GM12878 (cell line): ENCODE results near the gene ZNF512B. TPM values are rescaled to one million over a fixed set of nuclear protein-coding genes. Genes with fewer than 3 reads are reported as not detected.

Experiments used
- ATAC-seq: fragments of 200-7000 bp; cut with Tn5 transposase; 3 replicates; pipeline ENCODE4 v1.9.1; 2020; ENCODE audit warnings: mild to moderate bottlenecking, moderate library complexity
- BruUV-seq: library from RNA; stranded (reverse); fragments of 400-500 nt; replicated peaks from 2 replicates; lab custom pipeline; 2021; lab: Mats Ljungman, UMichigan
- CTCF ChIA-PET: fragments of 300-600 bp; sonication (Branson Sonifier 250); formaldehyde crosslinking; extraction: SDS; loops from one replicate; lab custom pipeline; 2021; ENCODE audit warnings: inconsistent platforms; lab: Yijun Ruan, JAX
- POLR2A ChIA-PET: fragments of 350-600 bp; formaldehyde crosslinking; extraction: SDS; loops from one replicate; lab custom pipeline; 2021; ENCODE audit warnings: inconsistent platforms; lab: Charles Lee
- RAD21 ChIA-PET: fragments of 300-600 bp; sonication (Branson Sonifier 250); formaldehyde crosslinking; loops from one replicate; lab custom pipeline; 2023; ENCODE audit warnings: antibody characterized with exemption; ENCODE audit not compliant: unreplicated experiment; lab: Charles Lee
- SMC1A ChIA-PET: fragments of 300-600 bp; sonication (Branson Sonifier 250); formaldehyde crosslinking; loops from one replicate; lab custom pipeline; 2023; ENCODE audit not compliant: unreplicated experiment, uncharacterized antibody; lab: Charles Lee
- DNase-seq: peaks from one replicate; pipeline ENCODE4 v3.0.0-alpha.2; 2011; ENCODE audit warnings: low read depth, low spot score
- FAIRE-seq: peaks from 3 replicates; lab custom pipeline; 2011; peaks lifted over from hg19 to GRCh38; lab: Jason Lieb, UNC
- H2AFZ ChIP-seq: 2 replicates; pipeline ENCODE4 v1.6.0; 2011; ENCODE audit warnings: low read depth, low read length, control low read depth; ENCODE audit not compliant: control insufficient read depth
- H3K27ac ChIP-seq: 2 replicates; pipeline ENCODE4 v1.5.1; 2011; ENCODE audit warnings: control low read depth; ENCODE audit not compliant: control insufficient read depth, insufficient read depth
- H3K27me3 ChIP-seq, 2 experiments: replicated peaks in 1 of 2; 2 replicates each; pipeline versions ENCODE4 v1.6.0 to v1.6.1; 2011; ENCODE audit warnings: low read length in 1 of 2; ENCODE audit not compliant: control insufficient read depth in 2 of 2, insufficient read depth in 2 of 2
- H3K36me3 ChIP-seq, 2 experiments: 2 replicates each; pipeline ENCODE4 v1.5.1; 2011; ENCODE audit warnings: low read length in 1 of 2; ENCODE audit not compliant: control insufficient read depth in 2 of 2, insufficient read depth in 2 of 2
- H3K4me1 ChIP-seq: 2 replicates; pipeline ENCODE4 v1.6.1; 2011; ENCODE audit warnings: mild to moderate bottlenecking, low read length, moderate library complexity, mixed read lengths; ENCODE audit not compliant: control insufficient read depth, insufficient read depth
- H3K4me2 ChIP-seq: 2 replicates; pipeline ENCODE4 v1.6.0; 2011; ENCODE audit warnings: control low read depth; ENCODE audit not compliant: control insufficient read depth, insufficient read depth
- H3K4me3 ChIP-seq: fragments of 200-600 bp; sonication (generic); 2 replicates; pipeline ENCODE4 v1.5.1; 2016
- H3K79me2 ChIP-seq: 2 replicates; pipeline ENCODE4 v1.6.0; 2011; ENCODE audit warnings: low read length; ENCODE audit not compliant: control insufficient read depth, insufficient read depth
- H3K9ac ChIP-seq: 2 replicates; pipeline ENCODE4 v1.8.0; 2011; ENCODE audit warnings: low read length, control low read depth, mixed read lengths; ENCODE audit not compliant: control insufficient read depth, insufficient read depth
- H3K9me3 ChIP-seq: replicated peaks from 3 replicates; pipeline ENCODE4 v1.5.1; 2011; ENCODE audit warnings: mild to moderate bottlenecking, low read length; ENCODE audit not compliant: control insufficient read depth, insufficient read depth
- H4K20me1 ChIP-seq: 2 replicates; pipeline ENCODE4 v1.6.0; 2011; ENCODE audit not compliant: control insufficient read depth, insufficient read depth
- BACH1 ChIP-seq: fragments of 450-650 bp; IDR thresholded peaks from 2 replicates; pipeline ENCODE4 v1.6.1; 2017; ENCODE audit warnings: mild to moderate bottlenecking, borderline replicate concordance
- EP300 ChIP-seq, 2 experiments: fragments of 150-350 bp in 1 of 2; IDR thresholded peaks; 2 replicates each; pipeline ENCODE4 v1.6.1; 2011 to 2012; ENCODE audit warnings: low read depth in 2 of 2, low read length in 2 of 2, borderline replicate concordance in 1 of 2, improper control_type of control experiment in 1 of 2, inconsistent platforms in 1 of 2; ENCODE audit not compliant: control insufficient read depth in 1 of 2
- ETV6 ChIP-seq, 2 experiments: fragments of 450-650 bp in 1 of 2; IDR thresholded peaks in 1 of 2; conservative IDR thresholded peaks in 1 of 2; 2 replicates each; pipeline ENCODE4 v1.6.1; 2014; ENCODE audit warnings: antibody characterized with exemption in 1 of 2, borderline replicate concordance in 1 of 2, low read depth in 1 of 2, mild to moderate bottlenecking in 1 of 2, moderate library complexity in 1 of 2
- FOXM1 ChIP-seq: IDR thresholded peaks from 2 replicates; pipeline ENCODE4 v1.6.1; 2012; ENCODE audit warnings: low read depth, mild to moderate bottlenecking, inconsistent platforms, low read length, moderate library complexity
- HDAC2 ChIP-seq: fragments of 200-600 bp; sonication (generic); IDR thresholded peaks from 2 replicates; pipeline ENCODE4 v1.6.1; 2017
- JUNB ChIP-seq: IDR thresholded peaks from 2 replicates; pipeline ENCODE4 v1.6.1; 2016; ENCODE audit warnings: antibody characterized with exemption, mild to moderate bottlenecking
- MEF2B ChIP-seq: fragments of 450-650 bp; IDR thresholded peaks from 2 replicates; pipeline ENCODE4 v1.6.1; 2018; ENCODE audit warnings: mild to moderate bottlenecking, moderate library complexity; ENCODE audit not compliant: partially characterized antibody, poor library complexity, severe bottlenecking
- NR2C2 ChIP-seq: IDR thresholded peaks from 2 replicates; pipeline ENCODE4 v1.6.1; 2011; ENCODE audit warnings: borderline replicate concordance, low read depth; ENCODE audit not compliant: control insufficient read depth, insufficient read length
- RAD21 ChIP-seq: IDR thresholded peaks from 2 replicates; pipeline ENCODE4 v1.6.1; 2011; ENCODE audit warnings: mild to moderate bottlenecking, low read depth, low read length, moderate library complexity; ENCODE audit not compliant: insufficient read depth
- RAD51 ChIP-seq: fragments of 450-650 bp; IDR thresholded peaks from 2 replicates; pipeline ENCODE4 v1.6.1; 2016; ENCODE audit warnings: moderate library complexity, mild to moderate bottlenecking, inconsistent platforms
- SREBF2 ChIP-seq: IDR thresholded peaks from 2 replicates; pipeline ENCODE4 v1.6.1; 2012; ENCODE audit warnings: mild to moderate bottlenecking, low read length
- TBL1XR1 ChIP-seq: IDR thresholded peaks from 2 replicates; pipeline ENCODE4 v1.6.1; 2012; ENCODE audit warnings: low read depth, low read length, improper control_type of control experiment
- TCF12 ChIP-seq: IDR thresholded peaks from 2 replicates; pipeline ENCODE4 v1.6.1; 2011; ENCODE audit warnings: low read depth, mild to moderate bottlenecking, low read length
- YY1 ChIP-seq: IDR thresholded peaks from 2 replicates; pipeline ENCODE4 v1.6.1; 2011; ENCODE audit warnings: low read depth, mild to moderate bottlenecking, low read length
- ZNF24 ChIP-seq: fragments of 450-650 bp; IDR thresholded peaks from 2 replicates; pipeline ENCODE4 v1.6.1; 2017; ENCODE audit warnings: antibody characterized with exemption, mild to moderate bottlenecking
- ZNF274 ChIP-seq: IDR thresholded peaks from one replicate; pipeline ENCODE4 v1.8.0; 2011; ENCODE audit not compliant: insufficient read length, insufficient read depth
- ZNF384 ChIP-seq: IDR thresholded peaks from 2 replicates; pipeline ENCODE4 v1.6.1; 2012; ENCODE audit warnings: low read depth, mild to moderate bottlenecking, low read length, improper control_type of control experiment, borderline replicate concordance
- WGBS: methylation state at CpG from one replicate; pipeline ENCODE4 v1.1.6; 2016; ENCODE audit warnings: low lambda C conversion rate; ENCODE audit not compliant: insufficient replicate concordance, insufficient coverage; ENCODE audit errors: missing lambda C conversion rate; 5-methylcytosine and 5-hydroxymethylcytosine counted together
- in situ Hi-C: fragments of 300-500 bp; cut with MboI; formaldehyde crosslinking; loops from 9 replicates; pipeline ENCODE4 v1.14.3; 2018; ENCODE audit warnings: mixed read lengths
- intact Hi-C: fragments of 100-400 bp; cut with micrococcal nuclease; formaldehyde crosslinking; loops from one replicate; pipeline ENCODE4 v1.14.2; 2022; ENCODE audit not compliant: unreplicated experiment
- polyA plus RNA-seq, 11 experiments: library from polyadenylated mRNA; depleted of rRNA in 4 of 11; unstranded in 6 of 11; stranded (reverse) in 5 of 11; fragments of >200 nt; fragmentation: Nextera tagmentation in 4 of 11; fragmentation: Illumina TruSeq in 1 of 11; extraction: Ambion mirVana in 4 of 11; extraction: Trizol in 1 of 11; gene quantifications; 1 replicate in 1 of 11; 2 replicates in 10 of 11; pipeline versions ENCODE4 v1.2.1 to v1.2.3, GENCODE V29; 2011 to 2016; ENCODE audit warnings: inconsistent platforms in 2 of 11, missing spikeins in 2 of 11, low read depth in 1 of 11
- total RNA-seq, 4 experiments: library from RNA; depleted of rRNA in 3 of 4; stranded (reverse); fragments of >200 nt in 3 of 4; fragmentation: Illumina TruSeq in 1 of 4; extraction: Trizol in 1 of 4; gene quantifications; 2 replicates each; pipeline versions ENCODE4 v1.2.1 to v1.2.3, GENCODE V29; 2013 to 2021
- TF ChIP-seq, protein P1 (sequence below), 3 experiments: IDR thresholded peaks in 2 of 3; conservative IDR thresholded peaks in 1 of 3; 2 replicates each; pipeline ENCODE4 v1.5.1; 2011; ENCODE audit warnings: low read depth in 3 of 3, low read length in 3 of 3, mild to moderate bottlenecking in 3 of 3, control low read depth in 2 of 3, moderate library complexity in 2 of 3, inconsistent platforms in 1 of 3, mixed read lengths in 1 of 3; ENCODE audit not compliant: control insufficient read depth in 2 of 3, insufficient read depth in 1 of 3; ENCODE audit errors: extremely low read depth in 1 of 3
- TF ChIP-seq, protein P2 (sequence below): IDR thresholded peaks from 2 replicates; pipeline ENCODE4 v1.6.1; 2012; ENCODE audit warnings: low read depth, low read length, improper control_type of control experiment
- TF ChIP-seq, protein P3 (sequence below): fragments of 450-650 bp; conservative IDR thresholded peaks from 2 replicates; pipeline ENCODE4 v1.6.1; 2017; ENCODE audit warnings: mild to moderate bottlenecking, moderate library complexity

ZNF512B gene
- total and polyA plus RNA-seq, 10 of the 15 experiments (the other 5 are each of a cell fraction or from before 2014, with no cell fraction given) = 0.06 to 23.9 (median 4.0) TPM

DNA sequence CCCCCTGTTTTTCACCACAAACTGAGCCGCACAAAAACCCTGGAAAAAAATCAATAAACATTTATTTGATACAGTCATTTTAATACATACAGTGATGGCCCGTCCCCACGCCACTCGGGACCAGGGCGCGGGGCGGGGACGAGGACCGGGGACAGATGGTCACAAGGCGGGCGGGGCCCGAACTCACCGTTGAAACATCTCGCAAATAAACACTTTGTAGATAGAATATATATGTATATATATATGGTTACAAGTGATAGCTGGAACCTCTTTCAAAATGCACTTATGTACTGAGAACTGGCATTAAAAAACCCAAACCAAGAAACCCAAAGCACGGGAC, 13.1 kb downstream of the ZNF512B start:
- WGBS = 0% methylated on average over 15 of the region's 15 CpGs
- in situ Hi-C loops = no loop called here
- RAD21 ChIA-PET = interaction anchor here (0.6 to 2.2 kb wide), 9 partner anchors 17 to 419 kb away, joined by 3 to 10 read pairs (median 4); partner anchors contain the start of genes PRPF6, TCEA2 and TPD52L2
- ATAC-seq = peak; percentile 1
- Histone ChIP-seq H3K79me2 (peaks cover 33% of the 10 kb centered on the region), H3K36me3 (no peaks in the 10 kb centered on the region; a peak in 1 of 4 replicates), H3K9me3 (no peaks in the 10 kb centered on the region), H3K4me3 (peak overlapping the region; percentile 43), H3K27ac (peak overlapping the region; percentile 72), H3K4me2 (peak overlapping the region; percentile 86), H3K27me3 (no peaks in the 10 kb centered on the region), H3K4me1 (peaks cover 10% of the 10 kb centered on the region), H3K9ac (peak overlapping the region; percentile 61), H4K20me1 (peaks cover 3% of the 10 kb centered on the region; the same call in 1 of the 2 replicates), H2AFZ (0 out of 2 replicates have a peak overlapping the region, but pooled peaks have one; percentile 7)
- FAIRE-seq = no peak
- no TSS peak for BruUV-seq
- SMC1A ChIA-PET = interaction anchor here (0.9 to 2.7 kb wide), 2 partner anchors 17 to 24 kb away, joined by 4 to 7 read pairs; partner anchors contain the start of gene PRPF6
- CTCF ChIA-PET = interaction anchor here (0.7 to 1.8 kb wide), 4 partner anchors 17 to 101 kb away, joined by 3 to 12 read pairs (median 4); no protein-coding TSS in a partner anchor
- intact Hi-C loops = loop anchor here (1.0 to 5.0 kb wide), 4 partner anchors 16 to 250 kb away; partner anchors contain the start of gene ARFRP1
- POLR2A ChIA-PET = interaction anchor here (1.0 to 2.4 kb wide), 8 partner anchors 12 to 315 kb away, joined by 3 to 11 read pairs (median 3); partner anchors contain the start of genes PRPF6 and RTEL1
- DNase-seq = no peak
- TF ChIP-seq ZNF24 (no peak), EP300 (IDR thresholded peaks at IDR 0.05; ENCODE audit: borderline replicate concordance in 1 of 2, control insufficient read depth in 1 of 2, low read depth in 2 of 2, low read length in 2 of 2) (no peak), ZNF384 (no peak), BACH1 (no peak), HDAC2 (no peak), ZNF274 (no peak), TCF12 (no peak), SREBF2 (no peak), JUNB (no peak), RAD51 (peak; percentile 88), YY1 (no peak), ETV6 (conservative IDR thresholded peaks at IDR 0.05 in 1 of 2, IDR thresholded peaks at IDR 0.05 in 1 of 2; ENCODE audit: borderline replicate concordance in 1 of 2, low read depth in 1 of 2) (no peak), TBL1XR1 (no peak), RAD21 (no peak), FOXM1 (peak; percentile 12; the same call in 1 of the 2 replicates), NR2C2 (no peak), MEF2B (no peak)
- TF ChIP-seq, protein P1, sequence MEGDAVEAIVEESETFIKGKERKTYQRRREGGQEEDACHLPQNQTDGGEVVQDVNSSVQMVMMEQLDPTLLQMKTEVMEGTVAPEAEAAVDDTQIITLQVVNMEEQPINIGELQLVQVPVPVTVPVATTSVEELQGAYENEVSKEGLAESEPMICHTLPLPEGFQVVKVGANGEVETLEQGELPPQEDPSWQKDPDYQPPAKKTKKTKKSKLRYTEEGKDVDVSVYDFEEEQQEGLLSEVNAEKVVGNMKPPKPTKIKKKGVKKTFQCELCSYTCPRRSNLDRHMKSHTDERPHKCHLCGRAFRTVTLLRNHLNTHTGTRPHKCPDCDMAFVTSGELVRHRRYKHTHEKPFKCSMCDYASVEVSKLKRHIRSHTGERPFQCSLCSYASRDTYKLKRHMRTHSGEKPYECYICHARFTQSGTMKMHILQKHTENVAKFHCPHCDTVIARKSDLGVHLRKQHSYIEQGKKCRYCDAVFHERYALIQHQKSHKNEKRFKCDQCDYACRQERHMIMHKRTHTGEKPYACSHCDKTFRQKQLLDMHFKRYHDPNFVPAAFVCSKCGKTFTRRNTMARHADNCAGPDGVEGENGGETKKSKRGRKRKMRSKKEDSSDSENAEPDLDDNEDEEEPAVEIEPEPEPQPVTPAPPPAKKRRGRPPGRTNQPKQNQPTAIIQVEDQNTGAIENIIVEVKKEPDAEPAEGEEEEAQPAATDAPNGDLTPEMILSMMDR (IDR thresholded peaks at IDR 0.05 in 2 of 3, conservative IDR thresholded peaks at IDR 0.05 in 1 of 3; ENCODE audit: control insufficient read depth in 2 of 3, extremely low read depth in 1 of 3, insufficient read depth in 1 of 3, low read depth in 3 of 3, low read length in 3 of 3) = no peak
- TF ChIP-seq, protein P2, sequence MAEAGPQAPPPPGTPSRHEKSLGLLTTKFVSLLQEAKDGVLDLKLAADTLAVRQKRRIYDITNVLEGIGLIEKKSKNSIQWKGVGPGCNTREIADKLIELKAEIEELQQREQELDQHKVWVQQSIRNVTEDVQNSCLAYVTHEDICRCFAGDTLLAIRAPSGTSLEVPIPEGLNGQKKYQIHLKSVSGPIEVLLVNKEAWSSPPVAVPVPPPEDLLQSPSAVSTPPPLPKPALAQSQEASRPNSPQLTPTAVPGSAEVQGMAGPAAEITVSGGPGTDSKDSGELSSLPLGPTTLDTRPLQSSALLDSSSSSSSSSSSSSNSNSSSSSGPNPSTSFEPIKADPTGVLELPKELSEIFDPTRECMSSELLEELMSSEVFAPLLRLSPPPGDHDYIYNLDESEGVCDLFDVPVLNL = no peak
- TF ChIP-seq, protein P3, sequence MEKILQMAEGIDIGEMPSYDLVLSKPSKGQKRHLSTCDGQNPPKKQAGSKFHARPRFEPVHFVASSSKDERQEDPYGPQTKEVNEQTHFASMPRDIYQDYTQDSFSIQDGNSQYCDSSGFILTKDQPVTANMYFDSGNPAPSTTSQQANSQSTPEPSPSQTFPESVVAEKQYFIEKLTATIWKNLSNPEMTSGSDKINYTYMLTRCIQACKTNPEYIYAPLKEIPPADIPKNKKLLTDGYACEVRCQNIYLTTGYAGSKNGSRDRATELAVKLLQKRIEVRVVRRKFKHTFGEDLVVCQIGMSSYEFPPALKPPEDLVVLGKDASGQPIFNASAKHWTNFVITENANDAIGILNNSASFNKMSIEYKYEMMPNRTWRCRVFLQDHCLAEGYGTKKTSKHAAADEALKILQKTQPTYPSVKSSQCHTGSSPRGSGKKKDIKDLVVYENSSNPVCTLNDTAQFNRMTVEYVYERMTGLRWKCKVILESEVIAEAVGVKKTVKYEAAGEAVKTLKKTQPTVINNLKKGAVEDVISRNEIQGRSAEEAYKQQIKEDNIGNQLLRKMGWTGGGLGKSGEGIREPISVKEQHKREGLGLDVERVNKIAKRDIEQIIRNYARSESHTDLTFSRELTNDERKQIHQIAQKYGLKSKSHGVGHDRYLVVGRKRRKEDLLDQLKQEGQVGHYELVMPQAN = peak; percentile 62
